WTC11 (cell line): ENCODE data around the gene RGL4. TPM values are rescaled to one million over a fixed set of nuclear protein-coding genes. Genes with fewer than 3 reads are reported as not detected.

Experiments used
- ATAC-seq: fragments of 200-7000 bp; cut with Tn5 transposase; 2 replicates; pipeline ENCODE4 v1.10.0; 2021; ENCODE audit warnings: mild to moderate bottlenecking, moderate library complexity
- CTCF ChIA-PET: fragments of 300-600 bp; sonication (Branson Sonifier 250); formaldehyde crosslinking; loops from one replicate; lab custom pipeline; 2021; ENCODE audit warnings: antibody characterized with exemption; lab: Charles Lee
- POLR2A ChIA-PET: fragments of 350-600 bp; sonication (Branson Sonifier 250); formaldehyde crosslinking; loops from one replicate; lab custom pipeline; 2021; ENCODE audit warnings: antibody characterized with exemption; lab: Charles Lee
- DNase-seq: peaks from one replicate; pipeline ENCODE4 v3.0.0; 2021; ENCODE audit warnings: low spot score
- H3K27ac Mint-ChIP-seq: 2 replicates; pipeline ENCODE4 v1.8.0; 2021; ENCODE audit warnings: mixed read lengths
- H3K27me3 Mint-ChIP-seq: 2 replicates; pipeline ENCODE4 v1.8.0; 2021; ENCODE audit warnings: low read depth, mild to moderate bottlenecking, moderate library complexity, mixed read lengths
- H3K36me3 Mint-ChIP-seq: 2 replicates; pipeline ENCODE4 v1.8.0; 2021; ENCODE audit warnings: mixed read lengths
- H3K4me1 Mint-ChIP-seq: 2 replicates; pipeline ENCODE4 v1.8.0; 2022; ENCODE audit warnings: mixed read lengths
- H3K4me3 Mint-ChIP-seq: 2 replicates; pipeline ENCODE4 v1.8.0; 2021; ENCODE audit warnings: mild to moderate bottlenecking, moderate library complexity, mixed read lengths
- H3K9me3 Mint-ChIP-seq: 2 replicates; pipeline ENCODE4 v1.8.0; 2021; ENCODE audit warnings: mixed read lengths
- ATF2 ChIP-seq: sonication (generic); formaldehyde crosslinking; IDR thresholded peaks from 2 replicates; pipeline ENCODE4 v1.8.1; 2022; ENCODE audit warnings: low read depth, missing genetic modification reagents, borderline replicate concordance
- ATF3 ChIP-seq: sonication (generic); formaldehyde crosslinking; conservative IDR thresholded peaks from 2 replicates; pipeline ENCODE4 v1.8.1; 2022; ENCODE audit warnings: mild to moderate bottlenecking, missing genetic modification reagents
- CREB1 ChIP-seq: sonication (generic); formaldehyde crosslinking; IDR thresholded peaks from 2 replicates; pipeline ENCODE4 v1.8.0; 2023; ENCODE audit warnings: mild to moderate bottlenecking, missing genetic modification reagents
- CREM ChIP-seq: sonication (generic); formaldehyde crosslinking; IDR thresholded peaks from 2 replicates; pipeline ENCODE4 v1.8.1; 2022; ENCODE audit warnings: mild to moderate bottlenecking, missing genetic modification reagents, moderate library complexity
- E2F4 ChIP-seq: sonication (generic); formaldehyde crosslinking; IDR thresholded peaks from 2 replicates; pipeline ENCODE4 v1.8.1; 2022; ENCODE audit warnings: low read depth, mild to moderate bottlenecking, moderate library complexity, missing genetic modification reagents, borderline replicate concordance
- E2F5 ChIP-seq: sonication (generic); formaldehyde crosslinking; IDR thresholded peaks from 2 replicates; pipeline ENCODE4 v1.8.1; 2022; ENCODE audit warnings: mild to moderate bottlenecking, moderate library complexity, missing genetic modification reagents
- FOXK1 ChIP-seq: sonication (generic); formaldehyde crosslinking; IDR thresholded peaks from 2 replicates; pipeline ENCODE4 v1.8.0; 2022; ENCODE audit warnings: mild to moderate bottlenecking, moderate library complexity, missing genetic modification reagents
- FOXP1 ChIP-seq: sonication (generic); formaldehyde crosslinking; IDR thresholded peaks from 2 replicates; pipeline ENCODE4 v1.8.0; 2022; ENCODE audit warnings: missing genetic modification reagents, mild to moderate bottlenecking, moderate library complexity, borderline replicate concordance
- GABPB1 ChIP-seq: sonication (generic); formaldehyde crosslinking; IDR thresholded peaks from 2 replicates; pipeline ENCODE4 v1.8.1; 2023; ENCODE audit warnings: mild to moderate bottlenecking, missing genetic modification reagents
- HMGXB4 ChIP-seq: sonication (generic); formaldehyde crosslinking; IDR thresholded peaks from 2 replicates; pipeline ENCODE4 v1.8.1; 2023; ENCODE audit warnings: mild to moderate bottlenecking, moderate library complexity, missing genetic modification reagents
- MAX ChIP-seq: sonication (generic); formaldehyde crosslinking; IDR thresholded peaks from 2 replicates; pipeline ENCODE4 v1.8.0; 2022; ENCODE audit warnings: mild to moderate bottlenecking, missing genetic modification reagents
- MYBL2 ChIP-seq: sonication (generic); formaldehyde crosslinking; IDR thresholded peaks from 2 replicates; pipeline ENCODE4 v1.8.1; 2023; ENCODE audit warnings: mild to moderate bottlenecking, moderate library complexity, missing genetic modification reagents
- NFE2L1 ChIP-seq: sonication (generic); formaldehyde crosslinking; IDR thresholded peaks from 2 replicates; pipeline ENCODE4 v1.8.1; 2023; ENCODE audit warnings: missing genetic modification reagents
- PRRX2 ChIP-seq: fragments of 250-450 bp; sonication (Bioruptor Pico); IDR thresholded peaks from 2 replicates; pipeline ENCODE4 v1.8.0; 2021; ENCODE audit warnings: mild to moderate bottlenecking
- SOX15 ChIP-seq: fragments of 250-450 bp; sonication (Bioruptor Pico); IDR thresholded peaks from 2 replicates; pipeline ENCODE4 v1.9.0; 2021; ENCODE audit warnings: mild to moderate bottlenecking
- STAT6 ChIP-seq: sonication (generic); formaldehyde crosslinking; conservative IDR thresholded peaks from 2 replicates; pipeline ENCODE4 v1.8.1; 2023; ENCODE audit warnings: mild to moderate bottlenecking, low read depth, missing genetic modification reagents, moderate library complexity
- TEAD1 ChIP-seq: sonication (generic); formaldehyde crosslinking; IDR thresholded peaks from 2 replicates; pipeline ENCODE4 v1.8.0; 2022; ENCODE audit warnings: mild to moderate bottlenecking, missing genetic modification reagents
- ZBTB21 ChIP-seq: sonication (generic); formaldehyde crosslinking; IDR thresholded peaks from 2 replicates; pipeline ENCODE4 v1.8.1; 2023; ENCODE audit warnings: mild to moderate bottlenecking, missing genetic modification reagents, borderline replicate concordance
- ZNF317 ChIP-seq: sonication (generic); formaldehyde crosslinking; IDR thresholded peaks from 2 replicates; pipeline ENCODE4 v1.8.1; 2023; ENCODE audit warnings: low read depth, mild to moderate bottlenecking, moderate library complexity, missing genetic modification reagents, borderline replicate concordance
- ZSCAN18 ChIP-seq: fragments of 250-450 bp; sonication (Bioruptor Pico); IDR thresholded peaks from 2 replicates; pipeline ENCODE4 v2.1.2; 2022; ENCODE audit warnings: mild to moderate bottlenecking, moderate library complexity
- total RNA-seq: library from RNA; stranded (reverse); gene quantifications from 3 replicates; pipeline ENCODE4 v1.2.3, GENCODE V29; 2021

The RGL4 gene
- total RNA-seq, 1 experiment from 2014 or later: not detected

GRCh38 chr22:23691748-23692423 lies 1.1 kb downstream of the RGL4 start:
- Mint-ChIP-seq H3K9me3 (no peaks in the 10 kb centered on the region), H3K27ac (no peak overlapping the region), H3K4me1 (no peaks in the 10 kb centered on the region), H3K4me3 (no peak overlapping the region), H3K27me3 (no peaks in the 10 kb centered on the region), H3K36me3 (peaks cover 29% of the 10 kb centered on the region)
- POLR2A ChIA-PET: no interaction called here
- TF ChIP-seq SOX15: no peak
- TF ChIP-seq TEAD1: no peak
- no peak for TF ChIP-seq CREB1 (CRISPR knock-in tag)
- no peak for TF ChIP-seq ZBTB21
- TF ChIP-seq ZNF317: no peak
- CTCF ChIA-PET: no interaction called here
- DNase-seq (no peak), ATAC-seq (no peak)

GRCh38 chr22:23692598-23693291 lies 1.9 kb downstream of the RGL4 start:
- peak; percentile 35 for DNase-seq
- H3K27me3 Mint-ChIP-seq: no peaks in the 10 kb centered on the region
- no peaks in the 10 kb centered on the region for H3K4me1 Mint-ChIP-seq
- H3K4me3 Mint-ChIP-seq: no peak overlapping the region
- ChIA-PET CTCF (interaction anchor here (0.7 kb wide), 1 partner anchor 101 kb away, joined by 3 read pairs; no protein-coding TSS in a partner anchor), POLR2A (no interaction called here)
- H3K9me3 Mint-ChIP-seq: no peaks in the 10 kb centered on the region
- peak; percentile 70 for ATAC-seq
- peaks cover 29% of the 10 kb centered on the region for H3K36me3 Mint-ChIP-seq
- no peak overlapping the region; the same call in 1 of the 2 replicates for H3K27ac Mint-ChIP-seq
- TF ChIP-seq NFE2L1 (no peak), E2F4 (CRISPR knock-in tag) (no peak), FOXP1 (CRISPR knock-in tag) (no peak)

GRCh38 chr22:23693979-23694680 lies 3.3 kb downstream of the RGL4 start:
- no peak overlapping the region for H3K4me3 Mint-ChIP-seq
- DNase-seq (no peak), ATAC-seq (no peak)
- ChIA-PET CTCF (interaction anchor here (0.5 kb wide), 1 partner anchor 64 kb away, joined by 3 read pairs; no protein-coding TSS in a partner anchor), POLR2A (no interaction called here)
- H3K36me3 Mint-ChIP-seq: peaks cover 29% of the 10 kb centered on the region
- no peak overlapping the region for H3K27ac Mint-ChIP-seq
- H3K9me3 Mint-ChIP-seq: no peaks in the 10 kb centered on the region
- no peaks in the 10 kb centered on the region for H3K4me1 Mint-ChIP-seq
- no peaks in the 10 kb centered on the region for H3K27me3 Mint-ChIP-seq
- TF ChIP-seq PRRX2 (CRISPR knock-in tag) (no peak), STAT6 (CRISPR knock-in tag) (no peak), GABPB1 (no peak), MYBL2 (no peak), MAX (CRISPR knock-in tag) (no peak), CREM (no peak), ATF2 (CRISPR knock-in tag) (no peak), CREB1 (CRISPR knock-in tag) (no peak), HMGXB4 (no peak), ATF3 (no peak), FOXK1 (CRISPR knock-in tag) (no peak), E2F5 (CRISPR knock-in tag) (no peak), ZSCAN18 (CRISPR knock-in tag) (no peak)
